CD4-positive, alpha-beta memory T cell (primary cell): ENCODE results near the gene BMAL1. TPM values are rescaled to one million over a fixed set of nuclear protein-coding genes. Genes with fewer than 3 reads are reported as not detected.

Experiments used
- CTCF ChIA-PET: fragments of 350-600 bp; sonication (Branson Sonifier 250); formaldehyde crosslinking; loops from one replicate; lab custom pipeline; 2021; ENCODE audit warnings: inconsistent platforms; ENCODE audit not compliant: partially characterized antibody; lab: Charles Lee
- POLR2A ChIA-PET: fragments of 350-600 bp; sonication (Branson Sonifier 250); formaldehyde crosslinking; loops from one replicate; lab custom pipeline; 2021; ENCODE audit not compliant: partially characterized antibody; lab: Charles Lee
- DNase-seq, 5 donors: peaks; one replicate each; pipeline versions ENCODE4 v3.0.0 to v3.0.0-alpha.2; 2020 to 2022; ENCODE audit warnings: mixed read lengths in 1 of 5
- H3K27ac ChIP-seq: one replicate; pipeline ENCODE4 v1.7.0; 2013; ENCODE audit warnings: low read depth, low read length
- H3K27me3 ChIP-seq: 2 replicates; pipeline ENCODE4 v1.7.0; 2013; ENCODE audit warnings: mild to moderate bottlenecking, low read length, moderate library complexity; ENCODE audit not compliant: insufficient read depth
- H3K36me3 ChIP-seq: 2 replicates; pipeline ENCODE4 v1.7.0; 2013; ENCODE audit warnings: mild to moderate bottlenecking, low read length, moderate library complexity; ENCODE audit not compliant: insufficient read depth
- H3K4me1 ChIP-seq: 2 replicates; pipeline ENCODE4 v1.7.0; 2013; ENCODE audit warnings: mild to moderate bottlenecking, low read length, moderate library complexity; ENCODE audit not compliant: insufficient read depth
- H3K4me3 ChIP-seq, 2 donors: one replicate each; pipeline ENCODE4 v1.7.0; 2013; ENCODE audit warnings: low read length in 2 of 2, mild to moderate bottlenecking in 1 of 2
- H3K9me3 ChIP-seq, 2 donors: one replicate each; pipeline ENCODE4 v1.7.0; 2013; ENCODE audit warnings: low read length in 2 of 2, control low read depth in 1 of 2; ENCODE audit not compliant: control insufficient read depth in 1 of 2
- H3K27ac Mint-ChIP-seq, 7 donors: one replicate each; pipeline ENCODE4 v1.8.0; 2020 to 2021; ENCODE audit warnings: mixed read lengths in 7 of 7, mild to moderate bottlenecking in 6 of 7, inconsistent platforms in 3 of 7, moderate library complexity in 3 of 7
- H3K27me3 Mint-ChIP-seq, 2 donors: one replicate each; pipeline ENCODE4 v1.8.0; 2020 to 2021; ENCODE audit warnings: mixed read lengths in 2 of 2
- H3K36me3 Mint-ChIP-seq, 2 donors: one replicate each; pipeline ENCODE4 v1.8.0; 2020 to 2021; ENCODE audit warnings: mixed read lengths in 2 of 2, inconsistent platforms in 1 of 2, mild to moderate bottlenecking in 1 of 2
- H3K4me1 Mint-ChIP-seq, 4 donors: one replicate each; pipeline ENCODE4 v1.8.0; 2020 to 2021; ENCODE audit warnings: mixed read lengths in 4 of 4, mild to moderate bottlenecking in 1 of 4
- H3K4me3 Mint-ChIP-seq, 8 donors: one replicate each; pipeline ENCODE4 v1.8.0; 2020 to 2021; ENCODE audit warnings: mixed read lengths in 8 of 8, mild to moderate bottlenecking in 7 of 8, moderate library complexity in 6 of 8, inconsistent platforms in 3 of 8
- H3K9me3 Mint-ChIP-seq, 8 donors: one replicate each; pipeline ENCODE4 v1.8.0; 2020 to 2021; ENCODE audit warnings: mixed read lengths in 8 of 8, mild to moderate bottlenecking in 5 of 8, inconsistent platforms in 3 of 8, moderate library complexity in 1 of 8
- intact Hi-C: fragments of 100-400 bp; cut with micrococcal nuclease; formaldehyde crosslinking; loops from one replicate; pipeline ENCODE4 v1.15.1; 2023
- polyA plus RNA-seq, 2 donors: library from polyadenylated mRNA; unstranded; fragments of 300-500 nt; fragmentation: Illumina TruSeq; gene quantifications; one replicate each; pipeline ENCODE4 v1.2.3, GENCODE V29; 2021
- total RNA-seq, 2 experiments: library from RNA; stranded (reverse); gene quantifications; one replicate each; pipeline ENCODE4 v1.2.3, GENCODE V29; 2021

BMAL1 gene
- total and polyA plus RNA-seq, 4 experiments from 2014 or later: 18.8 to 112 (median 69.9) TPM

- H3K36me3 ChIP-seq: no peaks in the 10 kb centered on the region
- H3K27me3 ChIP-seq: no peaks in the 10 kb centered on the region
- H3K9me3 ChIP-seq: no peaks in the 10 kb centered on the region
- H3K27ac Mint-ChIP-seq: no peak overlapping the region
- H3K9me3 Mint-ChIP-seq: peaks cover 0 to 5% (median 0%) of the 10 kb centered on the region in 8 donors
- ChIA-PET CTCF (interaction anchor here (1.1 to 4.0 kb wide), 6 partner anchors 10 to 109 kb away, joined by 3 to 22 read pairs (median 4); no protein-coding TSS in a partner anchor), POLR2A (no interaction called here)
- no peak overlapping the region for H3K27ac ChIP-seq
- peaks cover 5 to 7% of the 10 kb centered on the region in 2 donors for H3K27me3 Mint-ChIP-seq
- no peaks in the 10 kb centered on the region for H3K36me3 Mint-ChIP-seq
- no peak overlapping the region for H3K4me3 ChIP-seq
- no peak overlapping the region for H3K4me3 Mint-ChIP-seq
- H3K4me1 ChIP-seq: no peaks in the 10 kb centered on the region
- no peak for DNase-seq
- intact Hi-C loops: loop anchor here (5.0 kb wide), 1 partner anchor 904 kb away; no protein-coding TSS in a partner anchor
- H3K4me1 Mint-ChIP-seq: peaks cover 0 to 3% (median 1%) of the 10 kb centered on the region in 4 donors
Observed at GRCh38 chr11:13236626-13237025, 41.0 kb upstream of the BMAL1 start.

GRCh38 chr11:13237761-13238160 is 39.8 kb upstream of the BMAL1 start:
- Histone ChIP-seq H3K27me3 (no peaks in the 10 kb centered on the region), H3K27ac (no peak overlapping the region), H3K9me3 (no peaks in the 10 kb centered on the region), H3K4me3 (no peak overlapping the region), H3K36me3 (no peaks in the 10 kb centered on the region), H3K4me1 (no peaks in the 10 kb centered on the region)
- peaks cover 0 to 3% (median 1%) of the 10 kb centered on the region in 4 donors for H3K4me1 Mint-ChIP-seq
- no peaks in the 10 kb centered on the region for H3K36me3 Mint-ChIP-seq
- no peak overlapping the region for H3K4me3 Mint-ChIP-seq
- H3K9me3 Mint-ChIP-seq: peaks cover 0 to 5% (median 0%) of the 10 kb centered on the region in 8 donors
- no peak overlapping the region for H3K27ac Mint-ChIP-seq
- ChIA-PET POLR2A (no interaction called here), CTCF (interaction anchor here (0.9 to 4.0 kb wide), 21 partner anchors 8 to 274 kb away, joined by 3 to 22 read pairs (median 4); no protein-coding TSS in a partner anchor)
- intact Hi-C loops: loop anchor here (2.0 to 5.0 kb wide), 2 partner anchors 39 to 905 kb away; partner anchors contain the start of gene BMAL1
- peaks cover 6 to 7% of the 10 kb centered on the region in 2 donors for H3K27me3 Mint-ChIP-seq
- DNase-seq: no peak

GRCh38 chr11:13238879-13239514 is 38.6 kb upstream of the BMAL1 start:
- Mint-ChIP-seq H3K4me1 (peaks cover 0 to 3% (median 1%) of the 10 kb centered on the region in 4 donors), H3K36me3 (no peaks in the 10 kb centered on the region), H3K27ac (peak overlapping the region in 1 of 7 donors; percentile 63), H3K27me3 (peaks cover 7 to 15% of the 10 kb centered on the region in 2 donors), H3K4me3 (no peak overlapping the region), H3K9me3 (peaks cover 0 to 5% (median 0%) of the 10 kb centered on the region in 8 donors)
- no peaks in the 10 kb centered on the region for H3K4me1 ChIP-seq
- H3K4me3 ChIP-seq: no peak overlapping the region
- CTCF ChIA-PET: interaction anchor here (0.6 to 4.0 kb wide), 29 partner anchors 8 to 908 kb away, joined by 3 to 22 read pairs (median 4); no protein-coding TSS in a partner anchor
- no peaks in the 10 kb centered on the region for H3K9me3 ChIP-seq
- intact Hi-C loops: loop anchor here (1.0 to 5.0 kb wide), 5 partner anchors 31 to 907 kb away; partner anchors contain the start of gene BMAL1
- peaks cover 8% of the 10 kb centered on the region for H3K27me3 ChIP-seq
- no peaks in the 10 kb centered on the region for H3K36me3 ChIP-seq
- peak; percentile 45 to 61 (median 54) for DNase-seq
- POLR2A ChIA-PET: no interaction called here
- H3K27ac ChIP-seq: no peak overlapping the region

GRCh38 chr11:13242564-13242963 is 35.0 kb upstream of the BMAL1 start:
- Mint-ChIP-seq H3K4me1 (peaks cover 0 to 3% (median 1%) of the 10 kb centered on the region in 4 donors), H3K27ac (no peak overlapping the region), H3K27me3 (peaks cover 18 to 19% of the 10 kb centered on the region in 2 donors), H3K36me3 (no peaks in the 10 kb centered on the region), H3K9me3 (no peaks in the 10 kb centered on the region), H3K4me3 (no peak overlapping the region)
- Histone ChIP-seq H3K36me3 (no peaks in the 10 kb centered on the region), H3K4me3 (no peak overlapping the region), H3K27me3 (peaks cover 14% of the 10 kb centered on the region), H3K4me1 (no peaks in the 10 kb centered on the region), H3K9me3 (no peaks in the 10 kb centered on the region), H3K27ac (no peak overlapping the region)
- intact Hi-C loops: no loop called here
- DNase-seq: no peak
- POLR2A ChIA-PET: no interaction called here
- CTCF ChIA-PET: interaction anchor here (1.5 to 1.6 kb wide), 3 partner anchors 12 to 101 kb away, joined by 3 to 5 read pairs (median 3); no protein-coding TSS in a partner anchor

GRCh38 chr11:13247606-13248296 is 29.8 kb upstream of the BMAL1 start:
- Mint-ChIP-seq H3K9me3 (no peaks in the 10 kb centered on the region), H3K27me3 (peaks cover 15 to 17% of the 10 kb centered on the region in 2 donors), H3K27ac (no peak overlapping the region), H3K36me3 (no peaks in the 10 kb centered on the region), H3K4me1 (no peaks in the 10 kb centered on the region), H3K4me3 (no peak overlapping the region)
- CTCF ChIA-PET: interaction anchor here (0.9 to 5.7 kb wide), 7 partner anchors 10 to 959 kb away, joined by 3 to 34 read pairs (median 4); no protein-coding TSS in a partner anchor
- Histone ChIP-seq H3K9me3 (no peaks in the 10 kb centered on the region), H3K4me1 (no peaks in the 10 kb centered on the region), H3K27ac (no peak overlapping the region), H3K36me3 (no peaks in the 10 kb centered on the region), H3K27me3 (peaks cover 14% of the 10 kb centered on the region), H3K4me3 (no peak overlapping the region)
- DNase-seq: no peak
- POLR2A ChIA-PET: interaction anchor here (0.6 to 1.1 kb wide), 2 partner anchors 64 to 1284 kb away, joined by 3 to 4 read pairs; no protein-coding TSS in a partner anchor
- intact Hi-C loops: no loop called here

- no peak overlapping the region for H3K4me3 Mint-ChIP-seq
- no peak overlapping the region for H3K27ac Mint-ChIP-seq
- ChIA-PET POLR2A (no interaction called here), CTCF (interaction anchor here (1.1 to 5.7 kb wide), 6 partner anchors 84 to 960 kb away, joined by 3 to 34 read pairs (median 10); no protein-coding TSS in a partner anchor)
- no peaks in the 10 kb centered on the region for H3K36me3 ChIP-seq
- no peak for DNase-seq
- no peak overlapping the region for H3K27ac ChIP-seq
- H3K9me3 Mint-ChIP-seq: no peaks in the 10 kb centered on the region
- H3K9me3 ChIP-seq: no peaks in the 10 kb centered on the region
- H3K27me3 ChIP-seq: peaks cover 6% of the 10 kb centered on the region
- H3K27me3 Mint-ChIP-seq: peaks cover 9 to 13% of the 10 kb centered on the region in 2 donors
- intact Hi-C loops: no loop called here
- no peaks in the 10 kb centered on the region for H3K4me1 Mint-ChIP-seq
- no peak overlapping the region for H3K4me3 ChIP-seq
- H3K36me3 Mint-ChIP-seq: no peaks in the 10 kb centered on the region
- no peaks in the 10 kb centered on the region for H3K4me1 ChIP-seq
Observed at GRCh38 chr11:13249177-13249576, 28.4 kb upstream of the BMAL1 start.
